Measurements from ENCODE around the gene POMC. TPM values are rescaled to one million over a fixed set of nuclear protein-coding genes. Genes with fewer than 3 reads are reported as not detected.

Gene POMC
- total and polyA plus RNA-seq, 2 of the 13 experiments (the other 11 are each of a cell fraction or from before 2014, with no cell fraction given), result not detected

DNA sequence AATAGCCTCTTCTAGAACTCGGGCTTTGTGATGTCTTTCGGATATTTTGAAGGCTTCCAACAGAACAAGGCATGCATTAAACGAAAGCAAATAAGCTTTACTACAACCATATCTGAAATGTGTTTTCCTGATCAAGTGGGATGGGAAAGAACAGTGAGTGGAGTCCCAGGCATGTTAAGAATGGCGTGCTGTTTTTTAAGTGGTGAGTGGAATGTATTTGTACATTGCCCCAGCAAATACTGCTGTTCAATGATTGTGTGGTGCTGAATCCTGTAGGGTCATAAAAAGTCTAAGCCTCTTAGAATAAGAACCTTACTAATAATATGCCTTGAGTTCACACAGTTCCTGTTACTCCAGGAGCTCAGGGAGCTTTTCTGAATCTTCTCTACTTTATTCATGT lies 52.5 kb downstream of the POMC start:
- DNase-seq (ENCODE audit: low spot score) (peak; percentile 49), ATAC-seq (peak; percentile 69), FAIRE-seq (no peak)
- Histone ChIP-seq H3K79me2 (ENCODE audit: insufficient read depth, low read length) (no peaks in the 10 kb centered on the region), H4K20me1 (ENCODE audit: insufficient read depth, low read length) (no peaks in the 10 kb centered on the region), H3K9me3 (ENCODE audit: low read length) (no peaks in the 10 kb centered on the region), H3K4me2 (ENCODE audit: low read depth, low read length) (no peak overlapping the region), H3K4me1 (ENCODE audit: insufficient read depth, low read length) (peaks cover 9% of the 10 kb centered on the region; the same call in 1 of the 2 replicates), H3K9ac (ENCODE audit: insufficient read depth, low read depth, low read length) (no peak overlapping the region), H2AFZ (ENCODE audit: low read length) (no peak overlapping the region), H3K27me3 (ENCODE audit: control insufficient read depth in 1 of 2, insufficient read depth in 2 of 2, low read length in 2 of 2) (peaks cover 0 to 9% of the 10 kb centered on the region in 2 experiments; a peak in 1 of 5 replicates), H3K36me3 (replicated peaks in 1 of 2; ENCODE audit: control insufficient read depth in 1 of 2, insufficient read depth in 2 of 2, low read length in 2 of 2) (no peaks in the 10 kb centered on the region), H3K27ac (ENCODE audit: extremely low read length, insufficient read depth, low read length) (no peak overlapping the region), H3K4me3 (replicated peaks in 1 of 3; ENCODE audit: insufficient read depth in 1 of 3, low read depth in 2 of 3, low read length in 3 of 3) (no peak overlapping the region)
- WGBS (ENCODE audit: low lambda C conversion rate), result 7% methylated on average over 4 of the region's 4 CpGs
- CTCF ChIA-PET (ENCODE audit: low intra/inter-chr PET ratio, low total read pairs), result no interaction called here
- in situ Hi-C loops (cut with HindIII; ENCODE audit: extremely low pct_ligation_motif_present, low pct_unique_long_range_greater_than_20kb) (no loop called here), intact Hi-C loops (cut with micrococcal nuclease; ENCODE audit: unreplicated experiment) (no loop called here)
- TF ChIP-seq NR2C2 (CRISPR knock-in tag; IDR thresholded peaks at IDR 0.05; ENCODE audit: borderline replicate concordance), result no peak
- TF ChIP-seq, protein P1, sequence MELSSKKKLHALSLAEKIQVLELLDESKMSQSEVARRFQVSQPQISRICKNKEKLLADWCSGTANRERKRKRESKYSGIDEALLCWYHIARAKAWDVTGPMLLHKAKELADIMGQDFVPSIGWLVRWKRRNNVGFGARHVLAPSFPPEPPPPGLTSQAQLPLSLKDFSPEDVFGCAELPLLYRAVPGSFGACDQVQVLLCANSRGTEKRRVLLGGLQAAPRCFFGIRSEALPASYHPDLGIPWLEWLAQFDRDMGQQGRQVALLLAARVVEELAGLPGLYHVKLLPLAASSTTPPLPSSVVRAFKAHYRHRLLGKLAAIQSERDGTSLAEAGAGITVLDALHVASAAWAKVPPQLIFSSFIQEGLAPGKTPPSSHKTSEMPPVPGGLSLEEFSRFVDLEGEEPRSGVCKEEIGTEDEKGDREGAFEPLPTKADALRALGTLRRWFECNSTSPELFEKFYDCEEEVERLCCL (CRISPR knock-in tag; IDR thresholded peaks at IDR 0.05; ENCODE audit: borderline replicate concordance), result no peak
- TF ChIP-seq ZNF572 (CRISPR knock-in tag; IDR thresholded peaks at IDR 0.05), result no peak
- 0 out of 2 replicates have a peak, but pooled peaks have one; percentile 11 for TF ChIP-seq SAP130 (CRISPR knock-in tag; IDR thresholded peaks at IDR 0.05; ENCODE audit: low read depth)
- TF ChIP-seq TEAD3 (CRISPR knock-in tag; optimal IDR thresholded peaks at IDR 0.05; ENCODE audit: borderline replicate concordance), result peak; percentile 13
- TF ChIP-seq, protein P2, sequence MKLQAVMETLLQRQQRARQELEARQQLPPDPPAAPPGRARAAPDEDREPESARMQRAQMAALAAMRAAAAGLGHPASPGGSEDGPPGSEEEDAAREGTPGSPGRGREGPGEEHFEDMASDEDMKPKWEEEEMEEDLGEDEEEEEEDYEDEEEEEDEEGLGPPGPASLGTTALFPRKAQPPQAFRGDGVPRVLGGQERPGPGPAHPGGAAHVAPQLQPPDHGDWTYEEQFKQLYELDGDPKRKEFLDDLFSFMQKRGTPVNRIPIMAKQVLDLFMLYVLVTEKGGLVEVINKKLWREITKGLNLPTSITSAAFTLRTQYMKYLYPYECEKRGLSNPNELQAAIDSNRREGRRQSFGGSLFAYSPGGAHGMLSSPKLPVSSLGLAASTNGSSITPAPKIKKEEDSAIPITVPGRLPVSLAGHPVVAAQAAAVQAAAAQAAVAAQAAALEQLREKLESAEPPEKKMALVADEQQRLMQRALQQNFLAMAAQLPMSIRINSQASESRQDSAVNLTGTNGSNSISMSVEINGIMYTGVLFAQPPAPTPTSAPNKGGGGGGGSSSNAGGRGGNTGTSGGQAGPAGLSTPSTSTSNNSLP (IDR thresholded peaks at IDR 0.05; ENCODE audit: low read depth, low read length), result peak; percentile 15; the same call in 1 of the 2 replicates
- no peak for TF ChIP-seq ZIK1 (CRISPR knock-in tag; IDR thresholded peaks at IDR 0.05; ENCODE audit: borderline replicate concordance, low read depth)
- TF ChIP-seq, protein P3, sequence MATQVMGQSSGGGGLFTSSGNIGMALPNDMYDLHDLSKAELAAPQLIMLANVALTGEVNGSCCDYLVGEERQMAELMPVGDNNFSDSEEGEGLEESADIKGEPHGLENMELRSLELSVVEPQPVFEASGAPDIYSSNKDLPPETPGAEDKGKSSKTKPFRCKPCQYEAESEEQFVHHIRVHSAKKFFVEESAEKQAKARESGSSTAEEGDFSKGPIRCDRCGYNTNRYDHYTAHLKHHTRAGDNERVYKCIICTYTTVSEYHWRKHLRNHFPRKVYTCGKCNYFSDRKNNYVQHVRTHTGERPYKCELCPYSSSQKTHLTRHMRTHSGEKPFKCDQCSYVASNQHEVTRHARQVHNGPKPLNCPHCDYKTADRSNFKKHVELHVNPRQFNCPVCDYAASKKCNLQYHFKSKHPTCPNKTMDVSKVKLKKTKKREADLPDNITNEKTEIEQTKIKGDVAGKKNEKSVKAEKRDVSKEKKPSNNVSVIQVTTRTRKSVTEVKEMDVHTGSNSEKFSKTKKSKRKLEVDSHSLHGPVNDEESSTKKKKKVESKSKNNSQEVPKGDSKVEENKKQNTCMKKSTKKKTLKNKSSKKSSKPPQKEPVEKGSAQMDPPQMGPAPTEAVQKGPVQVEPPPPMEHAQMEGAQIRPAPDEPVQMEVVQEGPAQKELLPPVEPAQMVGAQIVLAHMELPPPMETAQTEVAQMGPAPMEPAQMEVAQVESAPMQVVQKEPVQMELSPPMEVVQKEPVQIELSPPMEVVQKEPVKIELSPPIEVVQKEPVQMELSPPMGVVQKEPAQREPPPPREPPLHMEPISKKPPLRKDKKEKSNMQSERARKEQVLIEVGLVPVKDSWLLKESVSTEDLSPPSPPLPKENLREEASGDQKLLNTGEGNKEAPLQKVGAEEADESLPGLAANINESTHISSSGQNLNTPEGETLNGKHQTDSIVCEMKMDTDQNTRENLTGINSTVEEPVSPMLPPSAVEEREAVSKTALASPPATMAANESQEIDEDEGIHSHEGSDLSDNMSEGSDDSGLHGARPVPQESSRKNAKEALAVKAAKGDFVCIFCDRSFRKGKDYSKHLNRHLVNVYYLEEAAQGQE (IDR thresholded peaks at IDR 0.05; ENCODE audit: borderline replicate concordance in 1 of 2, low read depth in 1 of 2, low read length in 2 of 2), result peak in 1 of 2 experiments; percentile 91; a peak in 3 of 4 replicates
- no peak for TF ChIP-seq HNRNPK (IDR thresholded peaks at IDR 0.05; ENCODE audit: low read depth, low read length, poor library complexity, severe bottlenecking)
- TF ChIP-seq MIER2 (CRISPR knock-in tag; IDR thresholded peaks at IDR 0.05), result peak; percentile 92
- no peak for TF ChIP-seq ZNF10 (CRISPR knock-in tag; IDR thresholded peaks at IDR 0.05; ENCODE audit: borderline replicate concordance, low read depth)
- no TSS peak for BruUV-seq (replicated peaks)
- POLR2A ChIA-PET, result no interaction called here

All from HepG2 (cell line).